ENCODE measurements around the gene ARL15. TPM values are rescaled to one million over a fixed set of nuclear protein-coding genes. Genes with fewer than 3 reads are reported as not detected.
A peak's percentile ranks its signal among the peaks of the same experiment; 100 is the strongest.

ARL15 gene
- total RNA-seq, 4 donors from 2014 or later = 16.6 to 48.8 (median 32.3) TPM

DNA sequence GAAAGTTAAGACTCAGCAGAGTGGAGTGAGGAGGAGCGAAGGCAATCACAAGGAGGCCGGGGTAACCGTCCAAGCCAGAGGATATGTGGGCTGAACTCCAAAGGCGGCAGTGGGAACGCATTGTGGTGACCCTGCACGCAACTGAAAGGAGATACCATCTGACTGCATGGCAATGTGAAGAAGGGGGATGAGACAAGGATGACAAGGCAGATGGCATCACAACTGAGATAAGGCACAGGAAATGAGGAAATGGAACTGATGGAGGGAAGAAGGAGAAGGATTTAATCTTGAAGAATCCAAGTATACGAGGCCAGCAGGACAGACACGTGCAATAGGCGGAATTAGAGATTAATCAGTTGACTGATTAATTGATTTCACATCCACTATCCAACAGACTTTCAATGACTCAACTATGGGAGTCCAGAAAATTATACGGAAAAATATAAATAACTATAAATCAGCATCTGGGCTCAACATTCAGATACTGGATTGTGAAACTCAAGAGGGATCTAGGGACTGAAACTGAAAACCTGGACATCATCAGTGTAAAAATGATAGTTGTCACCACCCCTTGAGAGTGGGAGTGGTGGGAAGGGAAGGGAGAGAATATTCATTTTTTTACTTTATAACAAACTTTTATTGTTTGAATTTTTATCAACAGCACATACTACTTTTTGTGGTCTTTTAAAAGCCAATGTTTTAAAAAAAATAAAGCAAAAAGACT lies 86.1 kb downstream of the ARL15 start:
- WGBS, 2 donors = 76 to 77% methylated on average over 10 of the region's 10 CpGs
- intact Hi-C loops (cut with DNase I; ENCODE audit: low total_unique reads) = loop anchor here (5.0 kb wide), 1 partner anchor 742 kb away; the partner anchor contains the start of gene FST

DNA sequence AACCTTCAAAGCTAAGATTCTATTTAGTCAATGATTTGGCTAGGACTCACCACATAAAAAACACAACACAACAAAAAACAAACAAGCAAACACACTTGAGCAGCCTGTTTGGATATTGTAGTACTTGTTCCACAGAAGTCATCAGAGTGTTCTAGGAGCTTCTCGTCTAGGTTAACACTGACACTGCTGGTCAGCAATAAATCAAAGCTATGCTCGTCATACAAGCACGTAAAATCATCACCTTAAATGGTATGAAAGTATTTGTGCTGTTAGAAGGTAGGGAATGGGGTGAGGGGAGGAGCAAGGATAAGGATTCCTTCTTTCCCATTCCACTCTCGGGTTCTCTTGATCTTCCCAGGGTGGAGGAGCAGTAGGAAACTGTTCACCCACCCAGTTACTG lies 88.0 kb downstream of the ARL15 start:
- TF ChIP-seq CTCF (IDR thresholded peaks at IDR 0.05) (no peak), POLR2A (IDR thresholded peaks at IDR 0.05) (no peak)
- intact Hi-C loops (cut with DNase I; ENCODE audit: low total_unique reads) = loop anchor here (5.0 kb wide), 1 partner anchor 740 kb away; the partner anchor contains the start of gene FST
- 73 to 83% methylated on average over 4 of the region's 4 CpGs for WGBS, 2 donors
- DNase-seq (ENCODE audit: low spot score in 2 of 2) = no peak
- H3K4me3 ChIP-seq (ENCODE audit: low read depth, poor library complexity, severe bottlenecking) = no peak overlapping the region

More for the DNA sequence above, 86.1 kb downstream of the ARL15 start:
- no peak for DNase-seq (ENCODE audit: low spot score in 2 of 2)
- H3K4me3 ChIP-seq (ENCODE audit: low read depth, poor library complexity, severe bottlenecking) = no peak overlapping the region
- TF ChIP-seq CTCF (IDR thresholded peaks at IDR 0.05) (no peak), POLR2A (IDR thresholded peaks at IDR 0.05) (no peak)

GRCh38 chr5:54221135-54221534 lies 89.2 kb downstream of the ARL15 start:
- H3K4me3 ChIP-seq (ENCODE audit: low read depth, poor library complexity, severe bottlenecking) = no peak overlapping the region
- DNase-seq (ENCODE audit: low spot score in 2 of 2) = no peak
- TF ChIP-seq CTCF (IDR thresholded peaks at IDR 0.05) (no peak), POLR2A (IDR thresholded peaks at IDR 0.05) (no peak)
- 86 to 93% methylated on average over 1 of the region's 1 CpG for WGBS, 2 donors
- intact Hi-C loops (cut with DNase I; ENCODE audit: low total_unique reads) = loop anchor here (5.0 kb wide), 1 partner anchor 739 kb away; the partner anchor contains the start of gene FST

- TF ChIP-seq CTCF (IDR thresholded peaks at IDR 0.05) = no peak
- TF ChIP-seq POLR2A (IDR thresholded peaks at IDR 0.05) = no peak
- H3K4me3 ChIP-seq (ENCODE audit: low read depth, poor library complexity, severe bottlenecking) = no peak overlapping the region
- no peak for DNase-seq (ENCODE audit: low spot score in 2 of 2)
- intact Hi-C loops (cut with DNase I; ENCODE audit: low total_unique reads) = loop anchor here (5.0 kb wide), 1 partner anchor 738 kb away; the partner anchor contains the start of gene FST
- 88 to 90% methylated on average over 12 of the region's 12 CpGs for WGBS, 2 donors
Measured at GRCh38 chr5:54220230-54221040, 89.9 kb downstream of the ARL15 start.

- intact Hi-C loops (cut with DNase I; ENCODE audit: low total_unique reads) = loop anchor here (5.0 kb wide), 1 partner anchor 1046 kb away; no protein-coding TSS in a partner anchor
- no peak overlapping the region for H3K4me3 ChIP-seq (ENCODE audit: low read depth, poor library complexity, severe bottlenecking)
- peak in 1 of 2 donors; percentile 52 for DNase-seq (ENCODE audit: low spot score in 2 of 2)
- WGBS, 2 donors = 48 to 56% methylated on average over 8 of the region's 8 CpGs
- TF ChIP-seq POLR2A (IDR thresholded peaks at IDR 0.05) = no peak
- no peak for TF ChIP-seq CTCF (IDR thresholded peaks at IDR 0.05)
Measured at GRCh38 chr5:54217826-54218503, 92.4 kb downstream of the ARL15 start.
